IPS-11a (cell line): ENCODE data around the gene NFIX.

Source experiments
- H3K4me3 ChIP-seq: one replicate; pipeline ENCODE4 v1.5.1; 2013; ENCODE audit warnings: low read depth, low read length, control low read depth

The NFIX gene

DNA sequence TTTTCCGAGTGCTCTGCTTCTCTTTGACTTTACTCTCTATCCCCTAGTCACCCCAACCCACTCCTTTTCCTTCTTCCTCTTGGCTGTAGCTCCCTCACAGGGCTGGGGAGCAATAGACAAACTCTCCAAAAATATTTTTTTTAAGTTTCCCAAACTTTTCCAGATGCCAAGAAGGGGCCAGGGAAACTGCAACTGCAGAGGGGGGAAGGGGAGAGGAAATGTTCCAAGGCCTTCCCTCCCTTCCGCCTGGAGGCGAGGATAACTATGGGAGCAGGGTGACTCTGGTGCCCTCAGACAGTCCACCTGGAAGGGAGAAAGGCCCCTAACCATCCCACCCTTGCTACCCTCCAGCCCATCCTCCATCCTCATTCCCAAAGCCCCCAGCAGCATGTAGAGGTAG lies 58.0 kb downstream of the NFIX start:
- H3K4me3 ChIP-seq = no peak overlapping the region

DNA sequence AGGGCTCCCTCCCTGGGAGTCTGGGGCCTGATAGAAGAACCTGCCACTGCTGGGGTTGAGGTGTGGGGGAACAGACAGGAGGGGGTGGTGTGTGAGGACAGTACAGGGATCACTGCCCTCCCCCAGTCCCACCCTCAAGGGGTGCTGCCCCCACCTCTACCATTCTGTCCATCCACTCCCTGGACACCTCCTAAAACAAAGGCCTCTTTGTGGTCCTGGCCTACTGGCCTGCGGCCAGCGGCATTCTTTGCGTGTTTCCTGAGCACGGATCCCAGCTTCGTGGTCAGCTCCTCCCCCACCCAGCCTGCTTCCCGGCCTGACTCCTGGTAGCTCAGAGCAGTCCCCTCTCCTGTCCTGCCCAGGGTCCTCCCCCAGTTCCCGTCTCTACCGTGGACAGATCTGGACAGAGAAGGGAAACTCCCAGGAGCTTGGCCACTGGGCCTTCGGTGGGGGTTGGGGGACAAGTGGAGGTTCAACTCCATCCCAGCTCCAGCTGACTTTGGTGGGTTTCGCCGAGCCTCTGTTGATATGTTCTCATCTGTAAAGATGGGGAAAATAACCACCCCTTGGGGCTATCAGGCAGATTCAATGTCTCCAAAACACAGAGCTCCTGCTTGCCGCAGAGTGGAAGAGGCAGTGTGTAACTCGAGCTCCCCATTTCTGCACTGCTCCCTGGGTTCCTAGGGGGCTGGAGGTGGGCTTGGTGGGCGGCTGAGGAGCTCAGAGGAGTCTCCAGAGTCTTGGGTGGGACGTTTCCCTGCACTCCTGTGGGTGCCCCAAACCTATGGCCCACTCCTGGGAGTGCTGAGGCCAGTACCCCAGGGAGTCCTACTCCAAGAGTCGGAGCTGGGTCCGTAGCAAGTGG lies 58.7 kb downstream of the NFIX start:
- no peak overlapping the region for H3K4me3 ChIP-seq

- H3K4me3 ChIP-seq = no peak overlapping the region
These were observed 59.4 kb downstream of the NFIX start for GRCh38 chr19:13054626-13055212.

DNA sequence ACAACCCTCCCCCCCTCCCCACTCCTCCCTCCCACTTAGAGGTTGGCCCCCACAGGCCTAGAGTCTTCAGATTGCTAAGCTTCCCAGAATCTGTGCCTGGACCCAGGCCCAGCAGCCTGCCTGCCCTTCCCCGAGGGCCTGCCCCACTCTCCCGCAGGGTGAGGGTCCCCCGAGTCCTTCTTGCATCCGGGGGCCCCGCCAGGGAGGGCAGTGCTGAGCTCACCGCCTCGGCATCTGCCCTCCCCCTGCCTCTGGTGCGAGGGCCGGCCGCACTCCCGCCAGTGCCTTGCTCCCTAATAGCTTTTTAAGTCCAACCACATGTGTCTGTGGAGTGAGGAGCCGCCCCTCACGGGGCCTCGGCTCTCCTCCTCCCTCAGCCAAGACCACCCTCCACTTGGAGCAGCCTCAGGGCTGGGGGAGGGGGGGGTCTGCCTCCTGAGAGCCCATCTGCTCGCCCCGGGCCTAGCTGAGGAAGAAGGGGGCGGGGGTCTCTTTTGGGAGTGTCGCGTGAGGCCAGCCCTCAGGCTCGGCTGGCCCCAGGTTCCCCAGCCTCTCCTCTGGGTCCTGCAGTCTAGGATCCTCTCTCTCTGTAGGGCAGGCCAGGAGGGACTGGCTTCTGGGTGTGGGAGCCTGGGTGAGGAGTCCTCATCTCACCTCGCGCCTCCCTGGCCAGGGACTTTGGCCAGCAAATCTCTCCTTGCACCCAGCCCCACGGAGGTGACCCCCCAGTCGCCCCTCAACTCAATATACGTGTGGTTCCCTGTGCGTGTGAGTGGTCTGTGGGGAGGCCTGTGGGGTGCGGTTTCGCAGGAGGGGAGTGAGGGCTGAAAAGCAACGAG lies 60.2 kb downstream of the NFIX start:
- H3K4me3 ChIP-seq = no peak overlapping the region

GRCh38 chr19:13056052-13056660 lies 60.9 kb downstream of the NFIX start:
- H3K4me3 ChIP-seq = no peak overlapping the region

DNA sequence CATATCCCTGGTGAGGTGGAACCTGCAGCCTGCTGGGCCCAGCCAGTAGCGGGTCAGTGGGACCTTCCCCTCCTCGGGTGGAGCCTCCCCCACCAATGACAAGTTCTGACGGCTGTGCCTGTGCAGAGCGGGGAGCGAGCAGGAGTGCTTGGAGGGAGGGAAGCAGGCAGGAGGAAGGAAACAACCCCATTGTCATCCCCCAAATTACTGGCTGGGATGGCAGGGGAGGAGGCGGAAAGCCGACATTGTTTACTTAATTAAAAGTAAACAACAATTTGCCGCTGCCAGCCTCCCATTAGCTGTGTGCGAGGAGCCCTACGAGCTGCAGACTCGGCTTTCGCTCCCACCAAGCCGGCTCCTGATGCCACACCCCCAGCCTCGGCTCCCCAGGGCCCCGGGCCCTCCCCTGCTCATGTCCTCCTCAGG lies 61.9 kb downstream of the NFIX start:
- no peak overlapping the region for H3K4me3 ChIP-seq

DNA sequence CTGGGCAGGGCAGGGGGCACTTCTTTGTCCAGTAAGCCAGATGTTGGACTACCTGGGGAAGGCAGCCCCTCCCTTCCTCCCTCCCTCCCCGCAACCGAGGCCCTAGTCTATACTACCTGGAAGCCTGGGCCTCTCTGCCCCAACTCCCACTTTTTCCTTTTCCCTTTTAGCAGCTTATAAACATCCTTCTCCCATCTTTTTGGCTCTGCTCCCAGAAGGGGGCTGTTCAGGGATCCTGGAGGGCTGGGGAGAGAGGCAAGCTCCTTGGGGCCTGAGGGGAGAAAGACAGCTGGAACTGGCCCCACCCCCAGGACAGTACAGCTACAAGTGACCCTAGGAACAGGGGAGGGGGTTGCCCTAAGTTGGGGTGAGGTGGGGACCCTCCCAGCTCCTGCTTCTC lies 62.5 kb downstream of the NFIX start:
- H3K4me3 ChIP-seq = no peak overlapping the region

DNA sequence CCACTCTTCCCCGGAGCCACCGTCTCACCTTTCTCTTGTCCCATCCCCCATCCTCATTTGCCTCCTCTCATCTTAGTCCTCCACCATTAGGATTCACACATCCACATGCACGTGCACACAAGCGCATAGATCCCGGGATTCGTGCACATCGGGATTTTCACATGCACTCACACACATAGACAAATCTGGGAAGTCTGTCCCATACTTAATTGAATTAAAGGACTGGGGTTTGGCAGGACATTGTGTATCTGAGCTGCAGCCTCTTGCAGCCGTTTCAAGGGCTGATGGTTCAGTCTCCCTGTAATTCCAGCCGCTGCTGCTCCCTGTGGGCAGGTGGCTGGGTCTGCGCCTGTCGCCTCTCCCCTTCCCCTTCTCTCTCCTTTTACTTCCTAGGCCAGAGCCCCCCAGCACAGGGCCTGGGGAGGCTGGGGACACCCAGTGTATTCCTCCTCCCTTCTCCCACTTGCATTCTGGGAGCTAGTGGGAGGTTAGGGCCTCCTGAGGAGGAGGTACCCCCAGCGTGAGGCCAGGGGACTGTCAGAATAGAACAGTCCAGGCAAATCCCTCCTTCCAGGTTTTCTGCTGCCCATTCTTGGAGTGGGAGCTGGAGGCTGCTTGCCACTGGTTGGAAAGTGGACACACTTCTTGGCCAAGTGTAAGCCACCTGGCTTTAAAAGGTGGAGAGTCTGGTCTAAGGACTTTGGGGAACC lies 63.8 kb downstream of the NFIX start:
- H3K4me3 ChIP-seq = no peak overlapping the region

GRCh38 chr19:13060233-13060963 lies 65.1 kb downstream of the NFIX start:
- no peak overlapping the region for H3K4me3 ChIP-seq

GRCh38 chr19:13060964-13061927 lies 66.0 kb downstream of the NFIX start:
- H3K4me3 ChIP-seq = no peak overlapping the region

- H3K4me3 ChIP-seq = no peak overlapping the region
These were observed 67.0 kb downstream of the NFIX start for GRCh38 chr19:13062317-13062716.

DNA sequence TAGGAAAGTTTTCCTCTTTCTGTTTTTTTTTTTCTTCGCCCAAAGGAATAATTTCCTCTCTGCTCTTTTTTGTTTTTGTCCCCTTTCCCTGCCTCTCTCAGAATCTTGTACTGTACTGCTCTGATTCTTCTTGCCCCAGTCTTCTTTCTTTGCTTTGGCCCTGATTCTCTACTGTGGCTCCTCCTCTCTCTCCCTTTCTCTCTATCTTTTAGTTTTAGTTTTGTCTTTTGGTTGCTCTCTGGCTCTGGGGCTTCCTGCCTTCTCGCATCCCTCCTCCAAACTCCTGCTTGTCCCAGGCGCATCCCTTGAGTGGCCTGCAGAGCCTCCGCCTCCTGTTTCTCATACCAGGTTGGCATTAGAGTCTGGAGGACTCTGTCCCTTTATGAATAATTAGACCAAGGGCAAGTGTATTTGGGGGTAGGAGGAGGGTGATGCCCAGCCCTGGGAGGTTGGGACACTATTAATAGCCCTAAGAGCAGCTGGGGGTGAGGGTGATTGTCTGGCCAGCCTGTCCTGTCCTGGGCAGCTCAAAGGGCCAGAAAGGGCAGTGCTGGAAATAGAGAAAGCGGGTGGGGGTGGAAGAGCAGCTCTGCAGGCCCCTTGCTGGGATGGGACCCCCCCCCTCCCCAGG lies 68.3 kb downstream of the NFIX start:
- no peak overlapping the region for H3K4me3 ChIP-seq

DNA sequence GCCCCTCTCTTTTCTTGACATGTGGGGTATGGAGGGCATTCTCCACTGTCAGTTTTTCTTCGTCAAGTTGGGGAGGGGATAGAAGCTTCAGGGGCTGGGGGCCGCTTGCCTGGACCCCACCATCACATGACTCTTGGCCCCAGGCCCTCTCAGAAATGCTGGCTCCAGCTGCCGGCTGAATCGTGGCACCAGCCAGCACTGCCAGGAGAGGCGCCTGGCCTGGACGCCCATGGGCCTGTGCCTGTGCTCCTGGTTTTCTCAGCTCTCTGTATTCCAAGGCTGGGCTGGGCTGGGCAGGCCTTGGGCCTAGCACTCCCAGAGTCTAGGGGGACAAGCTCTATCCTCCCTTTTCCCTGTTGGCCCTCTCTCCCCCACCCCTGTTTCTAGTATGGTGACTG lies 68.8 kb downstream of the NFIX start:
- H3K4me3 ChIP-seq = no peak overlapping the region

DNA sequence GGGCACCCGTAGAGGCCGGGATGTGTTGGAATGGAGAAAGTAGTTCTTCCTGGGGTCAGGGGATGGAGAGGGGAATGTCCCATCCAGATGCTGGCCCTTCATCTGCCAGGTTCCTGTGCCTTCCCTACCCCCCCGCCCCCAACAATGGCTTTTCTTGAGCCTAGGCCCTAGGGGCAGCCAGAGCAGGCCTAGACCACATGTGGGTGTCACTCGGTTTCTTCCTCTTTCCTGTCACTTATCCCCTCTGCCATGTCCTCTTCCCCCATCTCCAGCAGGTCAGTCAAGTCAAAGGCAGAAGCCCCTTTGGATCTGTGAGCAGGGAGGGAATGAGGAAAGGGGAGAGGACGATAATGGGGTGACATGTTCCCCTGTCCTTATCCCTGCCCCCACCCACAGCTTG lies 71.0 kb downstream of the NFIX start:
- no peak overlapping the region for H3K4me3 ChIP-seq

- H3K4me3 ChIP-seq = no peak overlapping the region
These were observed 71.9 kb downstream of the NFIX start for GRCh38 chr19:13066933-13067807.

DNA sequence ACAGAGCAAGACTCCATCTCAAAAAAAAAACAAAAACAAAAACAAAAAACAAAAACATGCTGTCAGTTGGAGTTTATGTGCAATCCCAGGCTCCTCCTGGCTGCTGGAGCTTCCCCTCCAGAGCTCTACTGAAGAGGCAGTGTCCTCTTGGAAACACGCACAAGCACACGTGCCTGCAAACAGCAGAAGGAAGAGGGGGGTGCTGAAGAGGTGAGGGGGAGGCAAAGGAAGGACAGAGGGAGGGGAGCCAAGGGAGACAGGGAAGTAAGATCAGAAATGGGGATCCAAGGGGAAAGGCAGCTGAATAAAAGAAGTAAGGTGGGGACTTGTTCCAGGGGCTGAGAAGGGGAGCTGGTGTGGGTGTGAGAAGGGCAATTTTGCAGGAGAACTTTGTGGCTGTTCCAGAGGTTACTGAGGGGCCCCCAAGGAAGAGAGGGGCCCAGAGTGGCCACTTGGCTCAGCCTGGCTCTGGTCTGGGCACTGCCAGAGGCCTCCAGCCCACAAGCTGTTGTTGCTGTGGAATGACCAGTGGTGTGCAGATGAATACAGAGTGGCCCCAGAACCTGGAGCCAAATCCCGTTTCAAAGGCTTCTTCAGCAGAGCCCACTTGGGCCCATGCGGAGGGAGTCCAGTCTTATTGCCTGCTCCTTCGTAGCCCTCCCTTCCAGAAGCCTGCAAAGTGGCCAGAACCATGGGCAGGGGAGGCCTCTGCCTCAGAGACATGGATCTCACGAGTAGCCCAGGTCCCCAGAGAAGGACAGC lies 73.0 kb downstream of the NFIX start:
- no peak overlapping the region for H3K4me3 ChIP-seq
